CD4-positive, alpha-beta T cell treated with Interleukin-1 beta for 1 hour (primary cell): Measurements from ENCODE around the gene ADGRG1.
A peak's percentile ranks its signal among the peaks of the same experiment; 100 is the strongest.
"Not testable (repeated sequence)": the region's sequence is repeated elsewhere in the genome, so short reads cannot be mapped to it uniquely, and the experiment has no call there.

ENCODE experiments used
- DNase-seq, 2 donors: peaks; one replicate each; pipeline ENCODE4 v3.0.0-alpha.2; 2020 to 2022

ADGRG1 gene

DNA sequence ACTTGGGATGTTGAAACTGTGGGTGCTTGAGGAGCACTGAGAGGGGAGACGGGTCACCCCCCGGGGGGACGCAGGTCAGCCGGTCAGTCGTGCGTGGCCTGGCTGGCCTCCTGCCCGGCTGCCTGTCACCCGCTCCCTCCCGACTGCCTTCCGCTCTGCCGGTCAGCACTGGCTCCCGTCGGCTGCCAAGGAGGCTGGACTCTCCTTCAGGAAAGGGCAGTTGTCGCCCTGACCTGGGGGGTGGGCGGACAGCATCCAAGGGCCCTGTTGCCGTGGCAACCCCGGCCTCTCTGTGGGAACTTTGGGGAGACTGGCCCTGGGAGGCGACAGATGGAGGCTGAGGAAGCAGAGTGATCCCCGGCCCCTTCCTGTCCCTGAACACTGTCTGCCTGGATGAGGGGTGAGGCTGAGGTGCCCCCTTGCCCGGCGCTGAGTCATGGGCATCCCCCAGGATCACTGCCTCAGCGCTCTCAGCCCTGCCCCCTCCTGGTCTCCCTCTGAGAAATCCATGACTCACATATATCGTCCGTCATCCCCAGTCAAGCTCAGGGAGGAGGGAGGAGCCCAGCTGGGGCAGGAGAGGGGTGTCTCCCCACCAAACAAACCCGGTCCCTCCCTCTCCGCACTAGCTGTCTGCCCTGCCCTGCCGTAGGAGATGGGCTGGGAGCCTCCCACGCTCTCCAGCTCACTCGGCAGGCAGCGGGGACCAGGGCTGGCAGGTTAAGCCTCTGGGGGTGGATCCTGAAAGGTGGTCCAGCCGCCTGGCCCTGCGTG is at the start of gene ADGRG1:
TSS of gene ADGRG1 (plus strand) at position 623 of the 774 bp plus-strand sequence. CDS start 21,658 bp downstream, outside the sequence.
- DNase-seq, result peak; percentile 33 to 50

DNA sequence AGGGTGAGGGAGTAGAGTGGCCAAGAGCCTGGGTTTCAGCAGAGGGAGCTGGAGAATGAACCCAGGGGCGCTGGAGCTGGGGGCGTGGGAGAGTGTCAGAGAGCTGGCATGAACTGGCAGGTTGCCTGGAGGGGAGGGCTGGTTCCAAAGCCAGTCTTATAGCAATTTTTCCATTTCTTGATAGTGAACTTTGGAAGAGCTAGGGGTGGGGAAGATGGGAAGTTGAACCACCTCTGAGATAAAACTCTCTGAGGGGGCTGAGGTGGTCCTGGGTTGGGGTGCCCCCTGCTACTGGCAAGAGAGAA is 49.1 kb upstream of the ADGRG1 start:
- DNase-seq, result no peak

DNA sequence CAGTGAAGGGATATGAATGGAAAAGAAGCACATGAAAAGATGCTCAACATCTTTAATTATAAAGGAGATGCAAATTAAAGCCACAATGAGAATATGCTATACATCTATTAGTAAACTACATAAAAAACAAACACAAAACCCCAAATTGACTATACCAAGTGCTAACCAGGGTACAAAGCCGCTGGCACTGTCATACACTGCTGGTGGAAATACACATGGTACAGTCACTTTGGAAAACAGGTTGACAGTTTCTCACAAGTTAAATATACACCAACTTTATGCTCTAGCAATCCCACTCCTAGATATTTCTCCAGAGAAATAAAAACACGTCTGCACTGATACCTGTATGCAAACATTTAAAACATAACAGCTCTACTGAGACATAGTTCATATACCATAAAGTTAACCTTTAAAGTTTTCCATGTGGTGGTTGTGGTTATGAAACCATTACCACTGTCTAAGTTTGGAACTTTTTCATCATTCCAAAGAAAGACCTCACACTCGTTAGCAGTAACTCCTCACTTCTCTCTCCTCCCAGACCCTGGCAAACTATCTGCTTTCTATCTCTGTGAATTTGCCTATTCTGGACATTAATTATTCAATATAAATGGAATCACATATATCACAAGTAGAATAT is 43.3 kb upstream of the ADGRG1 start:
- DNase-seq, result no peak

DNA sequence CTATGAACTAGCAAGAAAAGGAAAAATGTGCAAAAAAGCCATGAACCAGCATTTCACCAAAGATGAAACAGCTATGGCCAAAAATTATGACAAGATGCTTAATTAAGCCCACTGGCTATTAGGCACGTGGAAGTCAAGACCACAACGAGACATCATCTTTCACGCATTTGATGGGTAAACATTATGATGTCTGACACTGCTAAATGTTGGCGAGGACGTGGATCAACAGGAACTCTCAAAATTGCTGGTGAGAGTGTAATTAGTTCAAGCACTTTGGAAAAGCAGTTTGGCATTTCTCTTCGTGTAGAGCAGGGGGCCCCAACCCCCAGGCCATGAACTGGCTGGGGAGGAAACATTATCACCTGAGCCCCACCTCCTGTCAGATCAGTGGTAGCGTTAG is 39.6 kb upstream of the ADGRG1 start:
- no peak for DNase-seq

DNA sequence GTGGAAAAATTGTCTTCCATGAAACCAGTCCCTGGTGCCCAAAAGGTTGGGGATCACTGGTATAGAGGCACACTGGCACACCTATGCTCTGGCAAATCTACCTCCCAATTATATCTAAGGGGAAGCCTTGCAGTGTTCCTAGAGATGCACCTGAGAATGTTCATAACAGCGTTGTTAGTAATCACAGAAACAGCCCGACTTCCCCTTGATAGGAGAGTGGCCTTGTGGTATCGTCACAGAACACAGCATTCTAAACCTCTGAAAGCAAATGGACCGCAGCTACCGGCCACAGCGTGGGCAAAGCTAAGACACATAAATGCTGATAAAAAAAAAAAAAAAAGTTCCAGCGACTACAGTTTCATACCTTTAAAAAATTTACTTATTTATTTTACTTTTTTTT is 39.1 kb upstream of the ADGRG1 start:
- peak; percentile 25 to 40 for DNase-seq

DNA sequence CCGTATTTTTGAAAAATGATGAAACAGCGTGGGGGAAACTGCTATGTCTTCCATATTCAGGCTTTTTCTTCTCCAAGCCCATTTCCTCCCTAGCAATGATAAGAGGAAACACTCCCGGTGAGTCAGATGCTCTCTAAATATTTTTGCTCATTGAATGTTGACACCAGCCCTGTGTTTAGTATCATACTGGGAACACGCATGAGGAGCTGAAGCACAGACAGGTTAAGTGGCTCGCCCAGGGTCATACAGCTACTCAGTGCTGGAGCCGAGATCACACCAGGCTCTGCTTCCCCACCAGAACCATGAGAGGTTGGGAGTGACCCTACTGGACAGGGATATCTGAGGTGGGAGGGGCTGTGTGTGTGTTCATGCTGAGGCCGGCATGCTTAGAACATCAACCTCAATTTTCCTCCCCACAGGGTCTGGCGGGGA is 37.8 kb upstream of the ADGRG1 start:
- no peak for DNase-seq

DNA sequence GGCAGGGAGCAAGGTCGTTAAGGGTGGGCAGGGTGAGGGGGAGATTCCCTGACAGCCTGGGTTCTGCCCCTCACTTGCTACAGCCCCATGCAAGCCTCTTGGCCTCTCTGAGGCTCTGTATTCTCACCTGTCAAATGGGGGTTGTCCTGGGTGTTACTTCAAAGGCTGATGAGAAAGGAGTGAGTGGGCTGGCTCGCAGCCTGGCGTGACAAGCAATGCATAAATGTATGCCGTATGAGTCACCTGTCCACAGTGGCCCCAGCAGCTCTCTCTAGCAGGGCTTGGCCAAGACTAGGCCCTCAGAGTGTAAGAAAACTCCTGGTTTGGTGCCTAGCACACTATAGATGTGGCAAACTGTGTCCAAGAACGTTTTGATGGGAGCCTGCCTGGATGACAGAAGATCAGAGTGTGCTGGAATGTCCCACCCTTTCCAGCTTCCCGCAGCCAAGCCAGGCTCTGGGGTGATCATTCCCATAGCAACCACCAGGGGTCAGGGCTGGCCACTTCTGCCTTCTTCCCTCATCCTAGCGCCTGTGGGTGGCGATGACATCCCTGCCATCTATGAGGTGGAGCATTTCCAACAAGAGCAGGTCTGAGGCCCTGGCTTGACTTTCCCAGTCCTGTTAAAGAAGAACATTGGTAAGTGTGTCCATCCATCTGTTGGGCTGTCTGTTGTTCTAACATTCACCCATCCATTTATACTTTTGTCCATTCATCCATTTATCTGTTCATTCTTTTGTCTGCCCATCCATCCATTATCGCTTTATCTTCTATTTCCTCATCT is 37.2 kb upstream of the ADGRG1 start:
- DNase-seq, result peak; percentile 56 to 64

DNA sequence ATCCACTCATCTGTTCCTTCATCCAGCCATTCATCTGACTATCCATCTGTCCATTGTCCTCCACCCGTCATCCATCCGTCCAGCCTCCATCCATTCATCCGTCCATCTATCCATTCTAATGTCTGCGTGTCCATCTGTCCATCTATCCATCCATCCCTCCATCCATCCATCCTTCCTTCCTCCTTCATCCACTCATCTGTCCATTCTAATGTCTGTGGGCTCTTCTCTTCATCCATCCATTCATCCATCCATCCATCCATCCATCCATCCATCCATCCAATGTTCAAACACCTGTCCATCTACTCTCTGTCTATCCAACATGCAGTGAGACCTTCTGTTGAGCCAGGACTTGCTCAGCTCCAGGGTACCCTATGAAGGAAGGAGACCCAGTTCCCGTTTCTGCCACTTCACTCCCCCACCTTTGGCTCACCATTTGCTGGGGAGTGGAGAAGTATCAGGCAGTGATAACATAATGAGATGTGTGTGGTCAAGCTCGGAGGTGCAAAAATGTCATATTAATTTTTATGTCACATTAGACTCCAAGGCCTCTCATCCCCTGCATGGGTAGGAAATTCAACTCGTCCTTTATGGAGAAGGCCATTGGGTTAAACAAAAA is 36.5 kb upstream of the ADGRG1 start:
- DNase-seq, result no peak

DNA sequence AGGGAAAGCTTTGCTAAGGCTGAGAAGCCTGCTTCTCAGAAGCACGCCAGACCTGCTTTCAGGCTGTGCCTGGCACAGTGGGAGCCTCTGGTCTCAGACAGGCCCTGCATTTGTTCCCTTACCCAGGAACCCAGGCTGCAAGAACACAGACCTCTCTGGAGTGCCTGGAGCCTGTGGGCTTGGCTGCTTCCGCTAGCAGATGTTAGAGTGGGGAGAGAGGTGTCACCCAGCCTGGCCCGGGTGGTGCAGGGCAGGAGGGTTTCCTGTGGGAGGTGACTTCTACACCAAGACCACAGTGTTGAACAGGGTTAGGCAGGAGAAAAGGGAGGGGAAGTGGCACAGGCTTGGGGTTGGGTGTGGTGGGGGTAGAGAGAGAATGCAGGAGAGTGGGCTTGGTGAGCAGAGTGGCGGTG is 35.8 kb upstream of the ADGRG1 start:
- peak; percentile 73 to 75 for DNase-seq

DNA sequence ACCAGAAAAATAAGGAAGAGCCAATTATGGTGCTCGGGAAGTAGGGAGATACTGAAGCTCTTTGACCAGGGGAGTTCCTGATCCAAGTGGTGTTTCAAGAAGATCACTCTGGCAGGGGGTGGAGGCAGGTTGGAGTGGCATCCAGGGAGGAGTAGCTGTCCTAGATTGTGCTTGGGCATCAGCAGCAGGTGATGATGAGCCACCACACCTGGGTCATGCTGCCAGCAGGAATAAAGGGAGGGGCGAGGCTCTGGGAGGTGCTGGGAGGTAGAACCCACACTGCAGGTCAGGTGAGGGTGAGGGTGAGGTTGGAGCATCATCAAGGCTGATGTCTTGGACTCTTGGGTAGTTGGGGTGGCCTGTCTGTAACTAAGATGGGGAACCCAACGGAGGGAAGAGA is 35.4 kb upstream of the ADGRG1 start:
- DNase-seq, result no peak

DNA sequence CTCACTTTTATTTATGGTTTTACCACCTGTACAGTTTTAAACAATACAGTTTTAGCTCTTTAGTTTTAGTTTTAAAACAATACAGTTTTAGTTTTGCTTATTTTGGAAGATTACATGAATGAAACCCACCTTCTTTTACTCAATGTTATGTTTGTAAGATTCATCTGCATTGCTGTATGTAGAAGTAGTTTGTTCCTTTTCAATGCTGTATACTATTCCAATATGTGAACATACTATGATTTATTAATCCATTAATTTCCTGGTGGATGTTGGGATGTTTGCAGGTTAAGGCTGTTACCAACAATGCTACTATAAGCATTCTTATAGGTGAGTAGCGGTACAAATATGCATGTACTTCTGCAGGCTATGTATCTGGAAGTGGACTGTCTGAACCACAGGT is 34.4 kb upstream of the ADGRG1 start:
- DNase-seq, result no peak

DNA sequence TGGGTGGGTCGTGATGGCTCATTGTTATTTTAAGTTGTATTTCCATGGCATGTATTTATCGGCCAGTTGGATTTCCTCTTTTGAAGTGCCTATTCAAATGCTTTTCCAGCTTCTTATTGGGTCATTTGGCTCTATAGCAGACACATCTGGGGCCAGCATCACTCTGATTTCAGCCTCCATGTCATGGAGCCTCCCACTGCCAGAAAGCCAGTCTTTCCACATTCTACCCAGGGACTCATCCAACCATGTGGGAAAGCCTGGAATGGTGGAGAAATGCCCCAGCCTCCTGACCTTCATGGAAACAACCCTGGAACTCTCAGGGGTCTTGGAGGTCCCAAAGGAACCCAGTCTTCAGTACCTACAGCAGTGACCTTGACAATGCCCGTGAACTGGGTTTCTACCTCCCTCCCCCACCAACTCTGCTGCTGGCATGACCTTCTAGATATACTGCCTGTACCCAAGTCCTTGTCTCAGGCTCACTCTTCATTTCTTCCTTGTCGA is 33.8 kb upstream of the ADGRG1 start:
- no peak for DNase-seq

DNA sequence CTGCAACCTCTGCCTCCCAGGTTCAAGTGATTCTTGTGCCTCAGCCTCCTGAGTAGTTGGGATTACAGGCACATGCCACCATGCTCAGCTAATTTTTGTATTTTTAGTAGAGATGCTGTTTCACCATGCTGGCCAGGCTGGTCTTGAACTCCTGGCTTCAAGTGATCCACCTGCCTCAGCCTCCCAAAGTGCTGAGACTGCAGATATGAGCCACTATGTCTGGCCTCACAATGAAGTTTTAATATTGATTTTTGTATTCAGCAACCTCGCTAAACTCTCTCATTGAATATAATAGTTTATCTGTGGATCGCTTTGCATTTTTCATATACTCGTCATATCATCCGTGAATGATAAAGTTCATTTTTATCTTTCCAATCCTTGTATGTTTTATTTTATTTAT is 32.2 kb upstream of the ADGRG1 start:
- DNase-seq, result not testable (repeated sequence)

DNA sequence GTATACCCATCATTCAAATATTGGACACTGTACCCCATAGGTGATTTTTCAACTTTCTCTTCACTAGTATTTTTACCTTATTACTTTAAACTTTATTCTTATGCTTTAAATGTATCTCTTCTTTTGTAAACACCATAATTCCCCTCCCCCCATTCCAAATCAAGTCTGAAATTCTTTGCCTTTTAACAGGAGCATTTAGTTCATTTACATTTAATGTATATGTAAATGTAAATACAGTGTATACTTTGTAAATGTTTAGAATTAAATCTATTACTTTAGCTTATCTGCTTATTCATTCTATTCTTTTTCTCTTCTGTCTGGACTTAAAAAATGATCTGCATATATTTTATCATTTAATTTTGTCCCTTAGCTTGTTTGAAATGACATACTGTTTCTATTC is 30.0 kb upstream of the ADGRG1 start:
- DNase-seq, result no peak

DNA sequence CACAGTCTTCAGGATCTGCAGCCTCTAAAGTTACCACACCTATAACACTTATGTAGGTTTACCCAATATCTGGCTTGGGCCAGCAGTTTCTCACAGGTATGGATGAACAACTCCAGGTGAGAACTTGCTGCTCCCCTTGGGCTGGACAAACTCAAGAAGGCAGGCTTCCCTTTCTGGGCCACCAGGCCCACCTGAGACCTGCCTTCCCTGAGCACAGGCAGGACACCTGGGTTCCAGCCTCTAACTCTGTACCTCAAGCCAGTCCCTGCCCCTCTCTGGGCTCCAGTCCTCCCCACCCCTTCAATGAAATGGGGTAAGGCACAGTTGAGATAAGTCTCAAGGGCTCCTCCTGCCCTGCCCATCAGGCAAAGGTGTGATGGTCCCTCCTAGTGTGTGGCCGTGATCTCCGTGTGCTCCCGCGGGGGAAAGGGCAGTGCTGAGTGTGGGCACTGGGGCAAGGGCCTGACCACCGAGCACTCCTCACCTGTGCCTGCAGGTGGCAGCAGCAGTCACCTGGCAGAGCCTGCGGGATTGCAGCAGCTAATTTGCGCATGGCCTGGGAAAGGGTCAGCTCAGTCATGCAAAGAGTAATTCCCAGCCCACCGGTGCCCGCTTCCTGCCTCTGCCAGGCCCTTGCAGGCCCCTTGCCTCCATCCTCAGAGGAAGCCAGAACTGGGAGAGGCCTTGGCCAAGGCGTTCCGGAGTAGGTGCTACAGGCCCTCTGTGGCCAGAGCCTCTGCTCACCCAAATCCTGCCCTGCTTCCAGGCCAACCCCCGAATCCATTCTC is 28.2 kb upstream of the ADGRG1 start:
- DNase-seq, result peak; percentile 36

DNA sequence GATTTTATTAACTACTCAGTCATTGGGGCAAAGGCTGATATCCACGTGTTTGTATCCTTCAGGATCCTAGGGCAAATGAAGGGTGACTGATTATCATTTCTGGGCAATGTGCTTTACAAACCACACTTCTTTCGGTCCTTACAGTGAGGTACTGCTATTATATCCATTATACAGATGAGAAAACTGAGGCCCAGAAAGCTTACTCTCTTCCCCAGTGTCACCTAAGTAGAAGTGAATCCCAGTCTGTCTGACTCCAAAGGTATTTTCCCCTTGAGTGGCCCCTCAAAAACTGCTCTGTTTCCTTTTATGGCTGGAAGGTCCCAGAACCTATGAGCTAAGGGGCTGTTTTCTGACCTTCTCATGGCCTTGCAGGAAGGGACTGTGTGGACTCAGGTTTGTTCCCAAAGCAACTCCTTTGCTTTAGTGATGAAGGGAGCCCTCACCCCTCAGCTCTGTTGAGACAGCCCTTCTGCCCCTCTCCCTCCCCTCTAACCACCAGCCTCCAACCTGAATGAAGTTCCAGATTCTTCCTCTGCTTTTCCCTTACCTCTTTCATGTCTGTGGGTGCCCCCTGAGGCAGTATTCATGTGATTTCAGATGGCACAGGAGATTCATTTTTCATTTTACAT is 27.4 kb upstream of the ADGRG1 start:
- no peak for DNase-seq

DNA sequence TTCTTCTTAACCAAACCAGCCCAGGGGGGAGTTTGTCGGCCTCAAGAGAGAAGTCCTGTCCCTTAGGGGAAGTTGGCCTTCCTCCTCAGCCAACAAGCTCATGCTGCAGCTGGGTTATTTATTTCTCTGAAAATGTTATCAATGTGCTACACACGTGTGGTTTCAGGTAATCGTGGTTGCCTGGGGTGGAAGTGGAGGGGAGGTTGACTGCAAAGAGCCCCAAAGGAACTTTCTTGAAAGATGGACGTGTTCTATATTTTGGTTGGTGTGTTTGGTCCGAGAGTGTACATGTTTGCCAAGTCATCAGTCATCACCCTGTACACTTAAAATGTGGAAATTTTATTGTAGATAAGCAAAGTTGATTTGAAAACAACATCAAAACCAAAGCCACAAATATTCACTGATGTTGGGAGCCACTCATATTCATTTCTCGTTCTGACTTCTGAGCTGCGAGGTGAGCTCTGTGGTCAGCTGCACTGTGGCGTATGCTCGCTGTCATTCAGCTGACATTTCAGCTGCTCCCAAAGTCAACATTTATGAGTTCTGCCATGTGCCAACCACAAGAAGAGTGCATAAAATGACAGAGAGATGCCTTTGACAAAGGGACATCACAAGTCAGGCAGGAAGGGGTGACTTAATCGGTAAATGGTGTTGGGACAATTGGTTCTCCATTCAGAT is 26.5 kb upstream of the ADGRG1 start:
- DNase-seq, result peak; percentile 55 to 63

DNA sequence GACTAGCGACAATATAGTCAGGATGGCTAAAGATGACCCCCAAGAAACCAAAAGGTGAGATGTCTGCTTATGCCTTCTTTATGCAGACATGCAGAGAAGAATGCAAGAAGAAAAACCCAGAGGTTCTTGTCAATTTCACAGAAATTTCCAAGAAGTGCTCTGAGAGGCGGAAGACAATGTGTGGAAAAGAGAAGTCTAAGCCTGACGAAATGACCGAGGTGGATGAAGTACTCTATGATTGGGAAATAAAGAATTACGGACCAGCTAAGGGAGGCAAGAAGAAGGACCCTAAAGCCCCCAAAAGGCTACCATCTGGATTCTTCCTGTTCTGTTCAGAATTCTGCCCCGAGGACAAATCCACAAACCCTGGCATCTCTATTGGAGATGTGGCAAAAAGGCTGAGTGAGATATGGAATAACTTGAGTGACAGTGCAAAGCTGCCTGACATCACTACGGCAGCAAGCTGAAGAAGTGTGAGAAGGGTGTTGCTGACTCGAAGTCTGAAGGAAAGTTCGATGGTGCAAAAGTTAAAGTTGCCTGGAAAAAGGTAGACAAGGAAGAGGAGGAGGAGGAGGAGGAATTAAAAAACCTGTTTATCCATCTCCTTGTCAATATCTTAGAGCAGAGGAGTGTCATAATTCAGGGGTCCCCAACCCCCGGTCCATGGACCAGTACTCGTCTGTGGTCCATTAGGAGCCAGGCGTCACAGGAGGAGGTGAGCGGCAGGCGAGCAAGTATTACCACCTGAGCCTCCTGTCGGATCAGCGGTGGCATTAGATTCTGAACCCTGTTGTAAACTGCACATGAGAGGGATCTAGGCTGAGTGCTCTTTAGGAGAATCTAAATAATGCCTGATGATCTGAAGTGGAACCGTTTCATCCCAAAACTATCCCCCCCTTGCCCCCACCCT is 25.1 kb upstream of the ADGRG1 start:
- no peak for DNase-seq

DNA sequence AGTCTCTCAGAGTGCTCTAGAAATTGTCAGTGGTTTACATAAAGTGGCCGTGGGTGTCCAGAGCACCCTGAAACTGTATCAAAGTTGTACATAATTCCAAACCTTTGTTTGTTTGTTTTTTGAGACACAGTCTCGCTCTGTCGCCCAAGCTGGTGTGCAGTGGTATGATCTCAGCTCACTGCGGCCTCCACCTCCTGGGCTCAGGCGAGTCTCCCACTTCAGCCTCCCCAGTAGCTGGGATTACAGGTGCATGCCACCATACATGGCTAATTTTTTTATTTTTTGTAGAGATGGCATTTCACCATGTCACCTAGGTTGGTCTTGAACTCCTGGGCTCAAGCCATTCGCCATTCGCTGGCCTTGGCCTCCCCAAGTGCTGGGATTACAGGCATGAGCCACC is 24.3 kb upstream of the ADGRG1 start:
- no peak for DNase-seq

DNA sequence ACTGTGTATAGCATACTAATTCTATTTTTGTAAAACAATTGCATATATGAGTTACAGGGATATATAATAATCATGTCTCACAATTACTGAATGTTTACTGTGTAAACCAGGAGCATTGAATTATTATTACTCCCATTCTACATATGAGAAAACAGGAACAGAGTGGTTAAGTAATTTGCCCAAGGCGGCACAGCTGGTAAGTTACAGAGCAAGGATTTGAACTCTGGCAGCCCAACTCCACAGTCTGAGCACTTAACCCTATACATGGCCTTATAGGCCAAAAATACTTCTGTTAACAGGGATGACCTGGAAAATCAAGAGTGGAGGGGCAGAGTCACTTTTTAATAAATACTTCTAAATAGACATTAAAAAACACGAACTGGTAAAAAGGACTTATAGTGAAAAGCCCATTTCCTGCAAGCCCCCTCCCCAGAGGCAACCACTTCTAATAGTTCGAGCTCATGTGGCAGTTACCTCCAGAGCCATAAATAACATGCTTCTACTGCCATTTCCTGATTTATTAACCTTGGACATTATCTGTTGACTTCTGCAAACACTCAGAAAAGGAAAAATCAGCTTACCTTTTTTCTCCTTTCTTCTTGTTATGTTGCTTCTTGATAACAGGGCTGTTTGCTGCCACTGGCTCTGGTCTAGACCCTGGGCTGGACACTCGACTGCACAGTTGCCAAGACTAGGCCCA is 22.1 kb upstream of the ADGRG1 start:
- DNase-seq, result no peak
